ENCODE results near the gene ZSCAN12. TPM values are rescaled to one million over a fixed set of nuclear protein-coding genes. Genes with fewer than 3 reads are reported as not detected.
A peak's percentile ranks its signal among the peaks of the same experiment; 100 is the strongest.

The ZSCAN12 gene
- total and polyA plus RNA-seq, 2 of the 13 experiments (the other 11 are each of a cell fraction or from before 2014, with no cell fraction given): 2.8 to 8.9 TPM

- H2AFZ ChIP-seq (ENCODE audit: low read length): peak within 1 kb of the TSS; percentile 75
- BruUV-seq (replicated peaks): no TSS peak
- TF ChIP-seq KAT8 (CRISPR knock-in tag; IDR thresholded peaks at IDR 0.05) (peak; percentile 77), HMGXB4 (CRISPR knock-in tag; IDR thresholded peaks at IDR 0.05; ENCODE audit: borderline replicate concordance in 1 of 2, low read depth in 1 of 2) (peak; percentile 23 to 27; a peak in 1 of 4 replicates), ATF1 (CRISPR knock-in tag; IDR thresholded peaks at IDR 0.05) (peak; percentile 88), TCF7 (IDR thresholded peaks at IDR 0.05; ENCODE audit: low read depth) (no peak), ZNF292 (CRISPR knock-in tag; IDR thresholded peaks at IDR 0.05; ENCODE audit: borderline replicate concordance, low read depth) (peak; percentile 48; the same call in 1 of the 2 replicates), RFX1 (IDR thresholded peaks at IDR 0.05) (no peak), SIN3A (IDR thresholded peaks at IDR 0.05; ENCODE audit: borderline replicate concordance, low read depth, low read length) (no peak), ZNF687 (CRISPR knock-in tag; IDR thresholded peaks at IDR 0.05) (peak; percentile 69), ZMYM3 (CRISPR knock-in tag; IDR thresholded peaks at IDR 0.05) (peak; percentile 35; the same call in 1 of the 2 replicates), FOSL2 (CRISPR knock-in tag; IDR thresholded peaks at IDR 0.05) (peak; percentile 41; the same call in 1 of the 2 replicates), DRAP1 (CRISPR knock-in tag; IDR thresholded peaks at IDR 0.05) (0 out of 2 replicates have a peak, but pooled peaks have one; percentile 35), CREM (IDR thresholded peaks at IDR 0.05) (peak; percentile 82), CREM (CRISPR knock-in tag; IDR thresholded peaks at IDR 0.05) (no peak), ZNF549 (CRISPR knock-in tag; IDR thresholded peaks at IDR 0.05) (no peak), SOX13 (IDR thresholded peaks at IDR 0.05) (no peak), SOX13 (CRISPR knock-in tag; conservative IDR thresholded peaks at IDR 0.05 in 1 of 2, IDR thresholded peaks at IDR 0.05 in 1 of 2) (peak in 1 of 2 experiments; percentile 75; a peak in 2 of 4 replicates), SPEN (CRISPR knock-in tag; IDR thresholded peaks at IDR 0.05; ENCODE audit: low read depth) (peak; percentile 34; the same call in 1 of the 2 replicates), ELF1 (CRISPR knock-in tag; IDR thresholded peaks at IDR 0.05) (peak; percentile 48; the same call in 1 of the 2 replicates), GATAD1 (CRISPR knock-in tag; IDR thresholded peaks at IDR 0.05) (peak; percentile 83), NR2C2 (CRISPR knock-in tag; IDR thresholded peaks at IDR 0.05; ENCODE audit: borderline replicate concordance) (peak; percentile 15; the same call in 1 of the 2 replicates)
These were observed 43.7 kb upstream of the ZSCAN12 start, which contains the start of gene ZSCAN23 for GRCh38 chr6:28443112-28443773. Gene ZSCAN23, minus strand, starts transcription at chr6:28443491. Its CDS starts 7,225 bp downstream, at chr6:28436266.

More at GRCh38 chr6:28443112-28443773, 43.7 kb upstream of the ZSCAN12 start, which contains the start of gene ZSCAN23:
- intact Hi-C loops (cut with micrococcal nuclease; ENCODE audit: unreplicated experiment): no loop called here
- Histone ChIP-seq H3K9me3 (ENCODE audit: low read length) (no peaks in the 10 kb centered on the region), H3K27ac (ENCODE audit: extremely low read length, insufficient read depth, low read length) (no peak within 1 kb of the TSS), H3K4me3 (replicated peaks in 1 of 3; ENCODE audit: insufficient read depth in 1 of 3, low read depth in 2 of 3, low read length in 3 of 3) (peak within 1 kb of the TSS; percentile 51 to 71 (median 68); a peak in 5 of 6 replicates), H3K79me2 (ENCODE audit: insufficient read depth, low read length) (no peaks in the 10 kb centered on the region), H3K36me3 (replicated peaks in 1 of 2; ENCODE audit: control insufficient read depth in 1 of 2, insufficient read depth in 2 of 2, low read length in 2 of 2) (no peaks in the 10 kb centered on the region), H3K4me1 (ENCODE audit: insufficient read depth, low read length) (no peaks in the 10 kb centered on the region), H4K20me1 (ENCODE audit: insufficient read depth, low read length) (no peaks in the 10 kb centered on the region), H3K4me2 (ENCODE audit: low read depth, low read length) (peak within 1 kb of the TSS; percentile 46), H3K9ac (ENCODE audit: insufficient read depth, low read depth, low read length) (peak within 1 kb of the TSS; percentile 56), H3K27me3 (ENCODE audit: control insufficient read depth in 1 of 2, insufficient read depth in 2 of 2, low read length in 2 of 2) (peaks cover 0 to 14% of the 10 kb centered on the region in 2 experiments; a peak in 2 of 5 replicates)
- no peak for FAIRE-seq
- in situ Hi-C loops (cut with HindIII; ENCODE audit: extremely low pct_ligation_motif_present, low pct_unique_long_range_greater_than_20kb): no loop called here
- POLR2A ChIA-PET: no interaction called here
- peak; percentile 80 for ATAC-seq
- 48% methylated on average over 27 of the region's 32 CpGs for WGBS (ENCODE audit: low lambda C conversion rate)
- DNase-seq (ENCODE audit: low spot score): peak; percentile 58
- CTCF ChIA-PET (ENCODE audit: low intra/inter-chr PET ratio, low total read pairs): no interaction called here

All from HepG2 (cell line).